ENCODE measurements around the gene OCA2. TPM values are rescaled to one million over a fixed set of nuclear protein-coding genes. Genes with fewer than 3 reads are reported as not detected.

The OCA2 gene
- total RNA-seq, 3 donors from 2014 or later (not counting 1 experiment from before 2014, with no cell fraction given) = 0.35 to 1.5 (median 0.56) TPM

DNA sequence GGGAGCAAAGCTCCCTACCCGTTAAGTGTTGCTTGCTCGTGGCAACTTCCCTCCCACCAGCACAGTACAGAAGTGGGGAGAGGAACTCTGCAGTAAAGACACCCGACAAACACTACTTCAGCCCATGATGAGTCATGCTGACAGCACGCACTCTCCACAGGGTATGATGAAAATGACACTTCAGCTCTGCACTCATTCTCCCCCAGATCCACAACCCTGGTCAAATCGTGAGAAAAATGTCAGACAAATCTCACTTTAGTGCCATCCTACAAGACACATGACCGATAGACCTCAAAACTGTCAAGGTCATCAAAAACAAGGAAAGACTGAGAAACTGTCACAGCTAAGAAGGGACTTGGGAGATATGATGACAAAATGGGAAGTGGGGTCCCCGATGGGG lies 278.9 kb downstream of the OCA2 start:
- Histone ChIP-seq H3K36me3 (ENCODE audit: control insufficient read depth, insufficient read depth, low read length) (no peaks in the 10 kb centered on the region), H3K9me3 (ENCODE audit: control insufficient read depth, insufficient read depth, low read length) (peaks cover 4% of the 10 kb centered on the region), H3K27me3 (ENCODE audit: control insufficient read depth, insufficient read depth, low read length) (no peaks in the 10 kb centered on the region), H3K27ac (ENCODE audit: low read length) (no peak overlapping the region), H3K4me3 (ENCODE audit: low read length) (no peak overlapping the region), H3K4me1 (ENCODE audit: control insufficient read depth, insufficient read depth, low read length) (no peaks in the 10 kb centered on the region)
- no peaks in the 10 kb centered on the region for H3K4me1 Mint-ChIP-seq
- peaks cover 8% of the 10 kb centered on the region for H3K36me3 Mint-ChIP-seq
- no peak overlapping the region for H3K4me3 Mint-ChIP-seq
- H3K9me3 Mint-ChIP-seq = peaks cover 5 to 14% of the 10 kb centered on the region in 2 donors
- TF ChIP-seq, protein P1, sequence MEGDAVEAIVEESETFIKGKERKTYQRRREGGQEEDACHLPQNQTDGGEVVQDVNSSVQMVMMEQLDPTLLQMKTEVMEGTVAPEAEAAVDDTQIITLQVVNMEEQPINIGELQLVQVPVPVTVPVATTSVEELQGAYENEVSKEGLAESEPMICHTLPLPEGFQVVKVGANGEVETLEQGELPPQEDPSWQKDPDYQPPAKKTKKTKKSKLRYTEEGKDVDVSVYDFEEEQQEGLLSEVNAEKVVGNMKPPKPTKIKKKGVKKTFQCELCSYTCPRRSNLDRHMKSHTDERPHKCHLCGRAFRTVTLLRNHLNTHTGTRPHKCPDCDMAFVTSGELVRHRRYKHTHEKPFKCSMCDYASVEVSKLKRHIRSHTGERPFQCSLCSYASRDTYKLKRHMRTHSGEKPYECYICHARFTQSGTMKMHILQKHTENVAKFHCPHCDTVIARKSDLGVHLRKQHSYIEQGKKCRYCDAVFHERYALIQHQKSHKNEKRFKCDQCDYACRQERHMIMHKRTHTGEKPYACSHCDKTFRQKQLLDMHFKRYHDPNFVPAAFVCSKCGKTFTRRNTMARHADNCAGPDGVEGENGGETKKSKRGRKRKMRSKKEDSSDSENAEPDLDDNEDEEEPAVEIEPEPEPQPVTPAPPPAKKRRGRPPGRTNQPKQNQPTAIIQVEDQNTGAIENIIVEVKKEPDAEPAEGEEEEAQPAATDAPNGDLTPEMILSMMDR (IDR thresholded peaks at IDR 0.05) = no peak
- ATAC-seq = no peak
- DNase-seq = no peak
- H3K27me3 Mint-ChIP-seq (ENCODE audit: low read depth in 2 of 2) = no peaks in the 10 kb centered on the region
- no peak overlapping the region for H3K27ac Mint-ChIP-seq
- 56% methylated on average over 7 of the region's 7 CpGs for whole genome bisulfite sequencing (ENCODE audit: insufficient coverage)
- intact Hi-C loops (cut with micrococcal nuclease) = no loop called here

DNA sequence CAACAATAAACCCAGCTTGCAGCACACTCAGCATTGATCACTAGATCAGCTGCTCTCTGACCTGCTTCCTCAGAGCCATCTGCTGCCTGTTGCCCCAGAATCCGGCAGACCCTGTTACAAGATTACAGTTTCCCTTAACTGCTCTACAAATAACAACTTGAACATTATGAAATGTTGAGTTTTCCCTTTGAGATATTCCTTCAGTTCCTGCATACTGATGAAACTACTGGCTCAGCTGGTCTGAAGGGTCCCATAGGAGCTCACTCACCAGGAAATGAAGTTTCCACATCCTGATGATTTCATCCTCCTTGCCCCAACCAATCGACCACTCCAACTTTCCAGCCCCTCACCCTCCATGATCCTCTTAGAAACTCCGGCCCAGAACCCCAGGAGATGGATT lies 281.9 kb downstream of the OCA2 start:
- no peaks in the 10 kb centered on the region for H3K36me3 ChIP-seq (ENCODE audit: control insufficient read depth, insufficient read depth, low read length)

DNA sequence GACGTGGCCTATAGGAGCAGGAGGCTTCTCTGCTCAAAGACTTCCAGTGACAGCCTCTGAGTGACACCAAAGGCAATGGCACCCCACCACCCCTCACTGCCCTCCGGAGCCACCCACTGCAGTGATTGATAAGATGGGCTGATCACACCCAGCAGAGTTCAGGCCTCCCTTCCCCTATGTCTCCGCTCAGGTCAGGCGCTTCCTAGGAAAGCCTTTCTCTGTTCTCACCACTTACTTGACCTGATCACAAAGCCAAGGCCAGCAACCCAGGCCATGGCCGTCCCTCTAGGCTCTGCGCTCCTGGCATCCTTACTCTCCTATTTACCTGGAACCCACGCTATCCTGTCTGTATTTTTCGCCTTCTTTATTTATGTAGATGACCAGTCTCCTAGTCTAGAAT lies 282.3 kb downstream of the OCA2 start:
- no peak overlapping the region for H3K27ac Mint-ChIP-seq
- H3K27me3 Mint-ChIP-seq (ENCODE audit: low read depth in 2 of 2) = no peaks in the 10 kb centered on the region
- H3K9me3 ChIP-seq (ENCODE audit: control insufficient read depth, insufficient read depth, low read length) = peaks cover 4% of the 10 kb centered on the region
- H3K27me3 ChIP-seq (ENCODE audit: control insufficient read depth, insufficient read depth, low read length) = no peaks in the 10 kb centered on the region
- no peak overlapping the region for H3K4me3 ChIP-seq (ENCODE audit: low read length)
- 92% methylated on average over 7 of the region's 8 CpGs for WGBS (ENCODE audit: insufficient coverage)
- ATAC-seq = no peak
- TF ChIP-seq, protein P1 (IDR thresholded peaks at IDR 0.05) = no peak
- peaks cover 5 to 14% of the 10 kb centered on the region in 2 donors for H3K9me3 Mint-ChIP-seq
- no peaks in the 10 kb centered on the region for H3K4me1 Mint-ChIP-seq
- no peak for DNase-seq
- no peak overlapping the region for H3K27ac ChIP-seq (ENCODE audit: low read length)
- H3K4me1 ChIP-seq (ENCODE audit: control insufficient read depth, insufficient read depth, low read length) = no peaks in the 10 kb centered on the region
- no peak overlapping the region for H3K4me3 Mint-ChIP-seq
- intact Hi-C loops (cut with micrococcal nuclease) = no loop called here
- H3K36me3 ChIP-seq (ENCODE audit: control insufficient read depth, insufficient read depth, low read length) = no peaks in the 10 kb centered on the region
- H3K36me3 Mint-ChIP-seq = peaks cover 8% of the 10 kb centered on the region

More for the DNA sequence above, 281.9 kb downstream of the OCA2 start:
- TF ChIP-seq, protein P1 (IDR thresholded peaks at IDR 0.05) = no peak
- no peaks in the 10 kb centered on the region for H3K27me3 Mint-ChIP-seq (ENCODE audit: low read depth in 2 of 2)
- no peaks in the 10 kb centered on the region for H3K4me1 Mint-ChIP-seq
- Histone ChIP-seq H3K4me3 (ENCODE audit: low read length) (no peak overlapping the region), H3K9me3 (ENCODE audit: control insufficient read depth, insufficient read depth, low read length) (peaks cover 4% of the 10 kb centered on the region), H3K27ac (ENCODE audit: low read length) (no peak overlapping the region), H3K4me1 (ENCODE audit: control insufficient read depth, insufficient read depth, low read length) (no peaks in the 10 kb centered on the region), H3K27me3 (ENCODE audit: control insufficient read depth, insufficient read depth, low read length) (no peaks in the 10 kb centered on the region)
- no peak overlapping the region for H3K4me3 Mint-ChIP-seq
- no peak for ATAC-seq
- intact Hi-C loops (cut with micrococcal nuclease) = no loop called here
- H3K27ac Mint-ChIP-seq = no peak overlapping the region
- peaks cover 5 to 14% of the 10 kb centered on the region in 2 donors for H3K9me3 Mint-ChIP-seq
- peaks cover 8% of the 10 kb centered on the region for H3K36me3 Mint-ChIP-seq
- 84% methylated on average over 3 of the region's 3 CpGs for WGBS (ENCODE audit: insufficient coverage)
- no peak for DNase-seq

DNA sequence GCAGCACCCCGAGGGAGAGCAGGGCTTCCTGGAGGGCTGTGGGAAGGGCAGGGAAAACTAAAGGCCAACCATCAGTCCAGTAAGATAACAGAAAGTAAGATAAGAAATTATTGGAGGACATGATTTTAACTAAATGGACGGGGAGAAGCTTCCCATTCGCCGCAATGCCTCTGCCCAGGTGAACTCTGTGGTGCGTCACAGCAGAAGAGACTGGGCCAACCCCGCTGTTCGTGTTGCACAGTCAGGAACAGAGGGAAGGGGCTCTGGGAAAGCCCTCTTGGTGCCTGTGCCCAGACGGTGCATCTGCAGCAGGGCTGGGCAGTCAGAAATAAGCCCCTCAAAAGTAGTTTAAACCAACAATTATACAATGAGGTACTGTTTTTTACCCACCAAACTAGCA lies 284.1 kb downstream of the OCA2 start:
- Histone ChIP-seq H3K36me3 (ENCODE audit: control insufficient read depth, insufficient read depth, low read length) (no peaks in the 10 kb centered on the region), H3K4me3 (ENCODE audit: low read length) (no peak overlapping the region), H3K27me3 (ENCODE audit: control insufficient read depth, insufficient read depth, low read length) (no peaks in the 10 kb centered on the region), H3K9me3 (ENCODE audit: control insufficient read depth, insufficient read depth, low read length) (peaks cover 4% of the 10 kb centered on the region), H3K27ac (ENCODE audit: low read length) (no peak overlapping the region), H3K4me1 (ENCODE audit: control insufficient read depth, insufficient read depth, low read length) (no peaks in the 10 kb centered on the region)
- TF ChIP-seq, protein P1 (IDR thresholded peaks at IDR 0.05) = no peak
- no peaks in the 10 kb centered on the region for H3K27me3 Mint-ChIP-seq (ENCODE audit: low read depth in 2 of 2)
- peaks cover 2 to 8% of the 10 kb centered on the region in 2 donors for H3K9me3 Mint-ChIP-seq
- intact Hi-C loops (cut with micrococcal nuclease) = no loop called here
- H3K36me3 Mint-ChIP-seq = peaks cover 8% of the 10 kb centered on the region
- 80% methylated on average over 8 of the region's 8 CpGs for WGBS (ENCODE audit: insufficient coverage)
- ATAC-seq (no peak), DNase-seq (no peak)
- no peak overlapping the region for H3K4me3 Mint-ChIP-seq
- no peak overlapping the region for H3K27ac Mint-ChIP-seq
- H3K4me1 Mint-ChIP-seq = no peaks in the 10 kb centered on the region
